Mucosa of stomach (tissue), 1 donor: ENCODE results near the gene TSKU.

Experiments used
- H3K27me3 ChIP-seq: one replicate; pipeline ENCODE4 v1.7.0; 2013; ENCODE audit warnings: mild to moderate bottlenecking, low read length; ENCODE audit not compliant: control insufficient read depth, insufficient read depth
- H3K36me3 ChIP-seq: one replicate; pipeline ENCODE4 v1.7.0; 2013; ENCODE audit warnings: low read length; ENCODE audit not compliant: control insufficient read depth, insufficient read depth
- H3K4me1 ChIP-seq: one replicate; pipeline ENCODE4 v1.7.0; 2013; ENCODE audit warnings: mild to moderate bottlenecking, low read length; ENCODE audit not compliant: control insufficient read depth, insufficient read depth
- H3K4me3 ChIP-seq: one replicate; pipeline ENCODE4 v1.7.0; 2013; ENCODE audit warnings: low read length
- H3K9ac ChIP-seq: one replicate; pipeline ENCODE4 v1.7.0; 2013; ENCODE audit warnings: mild to moderate bottlenecking, low read length, moderate library complexity
- H3K9me3 ChIP-seq: one replicate; pipeline ENCODE4 v1.7.0; 2013; ENCODE audit warnings: mild to moderate bottlenecking, low read length, moderate library complexity; ENCODE audit not compliant: control insufficient read depth
- donor health status: Pancreatic carcinoma.

TSKU gene

GRCh38 chr11:76832361-76832760 is 49.2 kb downstream of the TSKU start:
- Histone ChIP-seq H3K27me3 (no peaks in the 10 kb centered on the region), H3K4me3 (no peak overlapping the region), H3K9ac (no peak overlapping the region), H3K36me3 (no peaks in the 10 kb centered on the region), H3K4me1 (peaks cover 17% of the 10 kb centered on the region), H3K9me3 (no peaks in the 10 kb centered on the region)

GRCh38 chr11:76834151-76834550 is 51.0 kb downstream of the TSKU start:
- no peaks in the 10 kb centered on the region for H3K27me3 ChIP-seq
- no peaks in the 10 kb centered on the region for H3K36me3 ChIP-seq
- peaks cover 33% of the 10 kb centered on the region for H3K4me1 ChIP-seq
- no peaks in the 10 kb centered on the region for H3K9me3 ChIP-seq
- H3K9ac ChIP-seq = no peak overlapping the region
- H3K4me3 ChIP-seq = no peak overlapping the region

- Histone ChIP-seq H3K9me3 (no peaks in the 10 kb centered on the region), H3K36me3 (no peaks in the 10 kb centered on the region), H3K4me1 (peaks cover 36% of the 10 kb centered on the region), H3K4me3 (no peak overlapping the region), H3K9ac (no peak overlapping the region), H3K27me3 (no peaks in the 10 kb centered on the region)
These were observed 51.9 kb downstream of the TSKU start for GRCh38 chr11:76835036-76835435.

DNA sequence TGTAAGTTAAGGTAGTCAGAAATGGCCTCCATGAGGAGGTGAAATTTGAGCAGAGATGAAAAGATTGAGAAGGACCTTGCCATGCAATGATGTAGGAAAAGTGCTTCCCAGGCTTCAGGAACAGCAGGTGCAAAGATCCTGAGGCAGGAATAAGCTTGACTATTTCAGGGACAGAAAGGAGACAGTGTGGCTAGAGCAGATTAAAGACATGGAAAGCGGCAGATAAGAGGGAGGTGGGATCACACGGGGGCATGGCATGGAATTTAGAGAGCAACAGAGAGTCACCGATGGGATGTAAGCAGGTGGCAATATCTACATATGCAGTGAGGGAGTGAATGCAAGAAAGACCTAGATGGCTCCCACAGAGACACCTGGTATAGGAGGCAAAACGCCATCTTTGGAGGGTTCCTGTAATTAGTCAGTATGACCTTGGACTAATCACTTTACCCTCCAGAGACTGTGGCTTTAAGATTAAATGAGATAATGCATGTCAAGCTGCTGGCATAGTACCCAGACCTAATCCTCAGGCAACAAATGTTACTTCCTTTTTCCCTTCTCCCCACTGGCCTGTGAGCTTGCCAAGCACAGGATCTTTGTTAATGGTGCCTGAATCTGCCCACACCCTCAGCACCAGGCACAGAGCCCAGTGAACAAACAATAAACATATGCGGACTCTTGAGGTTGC is 52.9 kb downstream of the TSKU start:
- Histone ChIP-seq H3K4me3 (peak overlapping the region; percentile 3), H3K9me3 (no peaks in the 10 kb centered on the region), H3K4me1 (peaks cover 36% of the 10 kb centered on the region), H3K36me3 (no peaks in the 10 kb centered on the region), H3K9ac (no peak overlapping the region), H3K27me3 (no peaks in the 10 kb centered on the region)

DNA sequence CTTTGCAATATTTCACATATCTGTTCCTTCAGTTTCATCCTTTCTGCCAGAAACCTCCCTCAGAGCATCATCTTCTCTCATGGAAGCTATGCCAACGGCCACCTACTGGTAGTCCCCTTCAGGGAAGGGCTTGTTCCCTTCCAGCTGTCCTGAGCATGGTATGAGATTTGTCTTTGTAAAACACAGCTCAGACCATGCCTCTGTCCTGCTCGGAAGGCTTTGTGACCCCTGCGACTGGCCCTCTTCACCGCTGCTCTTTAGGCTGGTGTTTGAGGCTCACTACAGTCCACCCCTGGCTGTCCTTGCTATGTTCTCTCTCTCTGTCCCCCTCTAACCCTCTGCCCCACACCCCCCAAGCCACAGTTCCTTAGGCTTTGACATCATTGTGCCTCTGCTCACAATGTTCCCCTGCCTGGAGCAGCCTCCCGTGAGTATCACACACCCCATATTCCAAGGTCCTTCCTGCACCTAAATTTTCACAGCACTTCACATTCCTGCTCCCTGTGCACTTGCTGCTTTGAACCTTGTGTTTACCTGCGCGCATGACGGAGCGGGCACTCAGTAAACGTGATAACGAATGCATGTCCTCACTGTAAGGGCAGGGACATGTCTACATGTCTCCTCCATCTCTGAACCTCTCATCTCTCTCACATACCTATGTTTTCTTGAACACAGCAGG is 53.6 kb downstream of the TSKU start:
- Histone ChIP-seq H3K27me3 (no peaks in the 10 kb centered on the region), H3K4me1 (peaks cover 36% of the 10 kb centered on the region), H3K9me3 (no peaks in the 10 kb centered on the region), H3K36me3 (no peaks in the 10 kb centered on the region), H3K9ac (no peak overlapping the region), H3K4me3 (peak overlapping the region; percentile 3)

GRCh38 chr11:76837696-76838677 is 54.8 kb downstream of the TSKU start:
- Histone ChIP-seq H3K4me3 (no peak overlapping the region), H3K27me3 (no peaks in the 10 kb centered on the region), H3K36me3 (no peaks in the 10 kb centered on the region), H3K9ac (no peak overlapping the region), H3K4me1 (peaks cover 36% of the 10 kb centered on the region), H3K9me3 (no peaks in the 10 kb centered on the region)

GRCh38 chr11:76838678-76839068 is 55.5 kb downstream of the TSKU start:
- Histone ChIP-seq H3K27me3 (no peaks in the 10 kb centered on the region), H3K36me3 (no peaks in the 10 kb centered on the region), H3K9ac (no peak overlapping the region), H3K4me3 (no peak overlapping the region), H3K9me3 (no peaks in the 10 kb centered on the region), H3K4me1 (peaks cover 36% of the 10 kb centered on the region)

GRCh38 chr11:76839311-76839710 is 56.2 kb downstream of the TSKU start:
- no peaks in the 10 kb centered on the region for H3K27me3 ChIP-seq

DNA sequence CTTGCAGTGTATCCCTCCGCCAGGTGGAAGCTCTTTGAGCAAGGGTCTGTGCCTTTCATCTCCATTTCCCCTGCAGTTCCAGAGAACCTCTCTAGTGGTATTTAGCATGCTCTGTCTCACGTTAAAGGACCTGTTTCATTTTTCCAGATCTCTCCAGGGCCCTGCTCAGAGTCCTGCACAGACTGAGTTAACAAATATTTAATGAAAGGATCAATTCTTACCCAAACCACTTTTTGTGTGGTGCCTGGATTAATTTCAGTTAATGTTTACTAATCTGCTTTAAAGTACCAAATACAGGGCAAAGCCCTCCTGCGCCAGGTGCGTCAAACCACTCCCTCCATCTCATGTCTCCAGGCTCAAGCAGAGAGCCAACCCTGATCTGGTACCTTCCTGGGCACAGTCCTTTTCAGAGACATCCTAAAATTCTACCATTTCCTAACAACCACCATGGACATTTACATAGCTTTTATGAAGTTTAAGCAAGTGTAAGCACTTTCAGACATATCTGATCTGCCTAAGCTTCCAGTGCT is 58.8 kb downstream of the TSKU start:
- peaks cover 23% of the 10 kb centered on the region for H3K4me1 ChIP-seq
- no peaks in the 10 kb centered on the region for H3K27me3 ChIP-seq
- no peaks in the 10 kb centered on the region for H3K36me3 ChIP-seq
- no peak overlapping the region for H3K9ac ChIP-seq
- H3K9me3 ChIP-seq = no peaks in the 10 kb centered on the region
- no peak overlapping the region for H3K4me3 ChIP-seq

More at GRCh38 chr11:76839311-76839710, 56.2 kb downstream of the TSKU start:
- H3K9ac ChIP-seq = no peak overlapping the region
- no peaks in the 10 kb centered on the region for H3K36me3 ChIP-seq
- H3K4me1 ChIP-seq = peaks cover 36% of the 10 kb centered on the region
- no peak overlapping the region for H3K4me3 ChIP-seq
- no peaks in the 10 kb centered on the region for H3K9me3 ChIP-seq

GRCh38 chr11:76843907-76844306 is 60.8 kb downstream of the TSKU start:
- H3K9ac ChIP-seq = no peak overlapping the region
- H3K4me1 ChIP-seq = peaks cover 5% of the 10 kb centered on the region
- H3K9me3 ChIP-seq = no peaks in the 10 kb centered on the region
- no peak overlapping the region for H3K4me3 ChIP-seq
- no peaks in the 10 kb centered on the region for H3K36me3 ChIP-seq
- H3K27me3 ChIP-seq = no peaks in the 10 kb centered on the region

DNA sequence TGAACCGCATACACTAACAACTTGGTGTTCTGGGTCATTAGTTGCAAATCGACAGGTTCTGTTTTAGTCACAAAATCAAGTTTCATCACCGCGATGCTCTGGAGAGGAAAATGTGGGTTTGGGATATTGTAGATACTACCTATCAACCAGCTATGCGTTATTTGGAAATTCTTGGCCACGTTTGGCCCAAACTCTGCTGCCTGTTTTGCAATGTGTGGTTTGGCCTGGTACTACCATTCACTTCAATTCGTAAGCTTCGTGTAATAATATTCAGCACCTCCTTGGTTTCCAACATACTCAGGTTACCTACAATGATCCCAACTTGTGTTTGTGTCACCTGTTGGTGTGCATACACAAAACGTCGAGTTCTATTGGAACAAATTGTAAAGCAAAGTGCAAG is 61.4 kb downstream of the TSKU start:
- Histone ChIP-seq H3K27me3 (peaks cover 3% of the 10 kb centered on the region), H3K9ac (no peak overlapping the region), H3K4me3 (no peak overlapping the region), H3K4me1 (peaks cover under 1% of the 10 kb centered on the region), H3K36me3 (no peaks in the 10 kb centered on the region), H3K9me3 (no peaks in the 10 kb centered on the region)
